Measurements from ENCODE around the gene FBXW2. TPM values are rescaled to one million over a fixed set of nuclear protein-coding genes. Genes with fewer than 3 reads are reported as not detected.

The FBXW2 gene
- total RNA-seq, 2 experiments from 2014 or later = 30.0 to 69.0 TPM

DNA sequence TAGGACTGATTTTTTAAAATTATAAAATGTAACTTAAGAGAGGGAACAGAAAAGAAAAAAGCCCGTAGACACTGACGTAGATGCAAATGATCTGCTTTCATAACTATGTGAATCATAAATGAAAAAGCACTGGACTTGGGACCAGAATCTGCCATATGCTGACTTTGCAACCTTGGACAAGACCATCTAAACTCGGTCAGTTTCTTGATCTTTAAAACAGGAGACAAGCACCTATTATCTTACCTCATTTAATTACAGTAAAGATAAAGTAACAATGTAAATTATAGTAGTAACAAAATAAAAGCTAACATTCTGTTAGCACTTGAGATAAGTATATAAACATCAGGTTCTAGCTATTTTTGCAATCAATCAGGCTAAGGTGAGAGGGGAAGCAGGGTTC is 20.0 kb downstream of the FBXW2 start:
- Histone ChIP-seq H3K9me3 (ENCODE audit: low read length) (no peaks in the 10 kb centered on the region), H3K4me2 (ENCODE audit: low read length) (no peak overlapping the region), H3K4me1 (ENCODE audit: insufficient read depth, low read length, poor library complexity, severe bottlenecking) (no peaks in the 10 kb centered on the region), H3K27ac (ENCODE audit: low read depth, low read length, poor library complexity, severe bottlenecking) (no peak overlapping the region), H3K79me2 (ENCODE audit: insufficient read depth, low read depth, low read length) (no peaks in the 10 kb centered on the region), H3K4me3 (ENCODE audit: low read depth, low read length, poor library complexity, severe bottlenecking) (no peak overlapping the region), H2AFZ (ENCODE audit: low read length) (no peak overlapping the region), H3K36me3 (ENCODE audit: insufficient read depth, low read length) (peaks cover 95% of the 10 kb centered on the region), H3K9me2 (ENCODE audit: insufficient read depth, low read length) (no peaks in the 10 kb centered on the region), H4K20me1 (ENCODE audit: insufficient read depth, low read length) (peaks cover 4% of the 10 kb centered on the region; the same call in 1 of the 2 replicates)
- TF ChIP-seq, protein P1, sequence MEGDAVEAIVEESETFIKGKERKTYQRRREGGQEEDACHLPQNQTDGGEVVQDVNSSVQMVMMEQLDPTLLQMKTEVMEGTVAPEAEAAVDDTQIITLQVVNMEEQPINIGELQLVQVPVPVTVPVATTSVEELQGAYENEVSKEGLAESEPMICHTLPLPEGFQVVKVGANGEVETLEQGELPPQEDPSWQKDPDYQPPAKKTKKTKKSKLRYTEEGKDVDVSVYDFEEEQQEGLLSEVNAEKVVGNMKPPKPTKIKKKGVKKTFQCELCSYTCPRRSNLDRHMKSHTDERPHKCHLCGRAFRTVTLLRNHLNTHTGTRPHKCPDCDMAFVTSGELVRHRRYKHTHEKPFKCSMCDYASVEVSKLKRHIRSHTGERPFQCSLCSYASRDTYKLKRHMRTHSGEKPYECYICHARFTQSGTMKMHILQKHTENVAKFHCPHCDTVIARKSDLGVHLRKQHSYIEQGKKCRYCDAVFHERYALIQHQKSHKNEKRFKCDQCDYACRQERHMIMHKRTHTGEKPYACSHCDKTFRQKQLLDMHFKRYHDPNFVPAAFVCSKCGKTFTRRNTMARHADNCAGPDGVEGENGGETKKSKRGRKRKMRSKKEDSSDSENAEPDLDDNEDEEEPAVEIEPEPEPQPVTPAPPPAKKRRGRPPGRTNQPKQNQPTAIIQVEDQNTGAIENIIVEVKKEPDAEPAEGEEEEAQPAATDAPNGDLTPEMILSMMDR (conservative IDR thresholded peaks at IDR 0.05; ENCODE audit: low read length) = no peak
- TF ChIP-seq EZH2phosphoT487 (IDR thresholded peaks at IDR 0.05; ENCODE audit: borderline replicate concordance, low read depth, low read length) = no peak
- no peak for DNase-seq (ENCODE audit: low spot score)
- ChIA-PET POLR2A (interaction anchor here (0.6 to 1.5 kb wide), 3 partner anchors 10 to 24 kb away, joined by 3 to 4 read pairs (median 3); no protein-coding TSS in a partner anchor), CTCF (ENCODE audit: unreplicated experiment) (no interaction called here)
- intact Hi-C loops (cut with micrococcal nuclease; ENCODE audit: unreplicated experiment) = no loop called here
- no TSS peak for BruUV-seq (replicated peaks)

DNA sequence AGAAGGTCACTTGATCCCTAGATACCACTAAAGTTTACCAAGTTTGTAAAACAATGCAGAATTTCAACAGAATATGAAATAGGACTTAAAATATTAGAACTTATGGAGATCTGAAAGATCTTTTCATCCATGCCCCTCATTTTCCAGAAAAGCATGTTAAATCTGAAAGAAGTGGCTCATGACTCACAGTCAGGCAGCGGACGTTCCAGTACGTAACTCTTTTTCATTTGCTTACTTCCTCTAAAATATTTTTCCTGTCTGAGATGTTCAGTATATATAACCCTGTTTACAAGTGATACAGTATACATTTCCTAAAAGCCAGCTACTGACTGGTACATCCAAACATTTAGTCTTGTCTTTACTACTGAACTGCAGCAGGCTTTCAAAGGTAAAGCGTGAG is 22.3 kb downstream of the FBXW2 start:
- BruUV-seq (replicated peaks) = no TSS peak
- TF ChIP-seq, protein P1 (conservative IDR thresholded peaks at IDR 0.05; ENCODE audit: low read length) = no peak
- no peak for TF ChIP-seq EZH2phosphoT487 (IDR thresholded peaks at IDR 0.05; ENCODE audit: borderline replicate concordance, low read depth, low read length)
- no peaks in the 10 kb centered on the region for H3K79me2 ChIP-seq (ENCODE audit: insufficient read depth, low read depth, low read length)
- H3K36me3 ChIP-seq (ENCODE audit: insufficient read depth, low read length) = peaks cover 92% of the 10 kb centered on the region
- intact Hi-C loops (cut with micrococcal nuclease; ENCODE audit: unreplicated experiment) = no loop called here
- ChIA-PET CTCF (ENCODE audit: unreplicated experiment) (no interaction called here), POLR2A (no interaction called here)
- H3K9me2 ChIP-seq (ENCODE audit: insufficient read depth, low read length) = no peaks in the 10 kb centered on the region
- no peak overlapping the region for H3K27ac ChIP-seq (ENCODE audit: low read depth, low read length, poor library complexity, severe bottlenecking)
- H2AFZ ChIP-seq (ENCODE audit: low read length) = no peak overlapping the region
- no peaks in the 10 kb centered on the region for H3K9me3 ChIP-seq (ENCODE audit: low read length)
- H4K20me1 ChIP-seq (ENCODE audit: insufficient read depth, low read length) = no peaks in the 10 kb centered on the region
- H3K4me3 ChIP-seq (ENCODE audit: low read depth, low read length, poor library complexity, severe bottlenecking) = no peak overlapping the region
- H3K4me1 ChIP-seq (ENCODE audit: insufficient read depth, low read length, poor library complexity, severe bottlenecking) = no peaks in the 10 kb centered on the region
- H3K4me2 ChIP-seq (ENCODE audit: low read length) = no peak overlapping the region
- no peak for DNase-seq (ENCODE audit: low spot score)

DNA sequence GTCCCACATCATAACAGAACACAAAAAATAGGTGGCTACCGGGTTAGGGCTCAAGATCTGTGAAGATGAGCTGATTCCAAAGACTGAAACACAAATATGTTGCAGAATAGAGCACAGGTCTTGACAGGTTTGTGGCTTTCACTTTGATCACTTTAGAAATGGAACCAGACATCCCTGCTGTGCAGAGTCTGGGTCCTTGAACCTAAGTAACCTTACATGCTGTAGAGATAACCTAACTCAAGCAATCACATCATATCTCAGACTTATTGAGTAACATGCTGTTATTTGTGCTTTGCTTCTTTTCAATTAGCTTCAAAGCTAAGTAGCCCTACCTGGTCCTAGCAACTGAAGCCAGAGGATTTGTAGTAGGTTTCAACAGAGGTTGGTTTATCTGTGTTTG is 24.3 kb downstream of the FBXW2 start:
- DNase-seq (ENCODE audit: low spot score) = no peak
- TF ChIP-seq, protein P1 (conservative IDR thresholded peaks at IDR 0.05; ENCODE audit: low read length) = no peak
- TF ChIP-seq EZH2phosphoT487 (IDR thresholded peaks at IDR 0.05; ENCODE audit: borderline replicate concordance, low read depth, low read length) = no peak
- Histone ChIP-seq H2AFZ (ENCODE audit: low read length) (no peak overlapping the region), H3K4me1 (ENCODE audit: insufficient read depth, low read length, poor library complexity, severe bottlenecking) (no peaks in the 10 kb centered on the region), H4K20me1 (ENCODE audit: insufficient read depth, low read length) (no peaks in the 10 kb centered on the region), H3K4me3 (ENCODE audit: low read depth, low read length, poor library complexity, severe bottlenecking) (no peak overlapping the region), H3K9me3 (ENCODE audit: low read length) (no peaks in the 10 kb centered on the region), H3K27ac (ENCODE audit: low read depth, low read length, poor library complexity, severe bottlenecking) (no peak overlapping the region), H3K36me3 (ENCODE audit: insufficient read depth, low read length) (peaks cover 93% of the 10 kb centered on the region), H3K4me2 (ENCODE audit: low read length) (no peak overlapping the region), H3K79me2 (ENCODE audit: insufficient read depth, low read depth, low read length) (no peaks in the 10 kb centered on the region), H3K9me2 (ENCODE audit: insufficient read depth, low read length) (no peaks in the 10 kb centered on the region)
- intact Hi-C loops (cut with micrococcal nuclease; ENCODE audit: unreplicated experiment) = no loop called here
- ChIA-PET CTCF (ENCODE audit: unreplicated experiment) (no interaction called here), POLR2A (interaction anchor here (0.6 to 1.2 kb wide), 3 partner anchors 17 to 1033 kb away, joined by 3 read pairs; no protein-coding TSS in a partner anchor)
- BruUV-seq (replicated peaks) = no TSS peak
